GM23338 (cell line): ENCODE data around the gene TMEM121. TPM values are rescaled to one million over a fixed set of nuclear protein-coding genes. Genes with fewer than 3 reads are reported as not detected.

Source experiments
- ATAC-seq: fragments of 200-7000 bp; cut with Tn5 transposase; 3 replicates; pipeline ENCODE4 v1.9.1; 2020
- DNase-seq: peaks from one replicate; pipeline ENCODE4 v3.0.0-alpha.2; 2015; ENCODE audit warnings: low spot score
- H2AFZ ChIP-seq: fragments of 200-600 bp; sonication (generic); 2 replicates; pipeline ENCODE4 v1.8.0; 2016; ENCODE audit warnings: antibody characterized with exemption, mild to moderate bottlenecking, moderate library complexity
- H3F3A ChIP-seq: fragments of 200-600 bp; sonication (generic); replicated peaks from 2 replicates; pipeline ENCODE4 v1.8.0; 2017; ENCODE audit warnings: antibody characterized with exemption, mixed run types, low read depth
- H3K27ac ChIP-seq: fragments of 200-600 bp; sonication (generic); 2 replicates; pipeline ENCODE4 v1.6.1; 2016; ENCODE audit warnings: low read depth
- H3K27me3 ChIP-seq: fragments of 200-600 bp; sonication (generic); 2 replicates; pipeline ENCODE4 v1.8.0; 2016; ENCODE audit warnings: mild to moderate bottlenecking, mixed run types, moderate library complexity; ENCODE audit not compliant: insufficient read depth
- H3K36me3 ChIP-seq: fragments of 200-600 bp; sonication (generic); 2 replicates; pipeline ENCODE4 v1.8.0; 2016; ENCODE audit warnings: mild to moderate bottlenecking; ENCODE audit not compliant: insufficient read depth
- H3K4me1 ChIP-seq: fragments of 200-600 bp; sonication (generic); 2 replicates; pipeline ENCODE4 v1.8.0; 2016; ENCODE audit warnings: mild to moderate bottlenecking, moderate library complexity; ENCODE audit not compliant: insufficient read depth
- H3K4me2 ChIP-seq: fragments of 200-600 bp; sonication (generic); 2 replicates; pipeline ENCODE4 v1.7.1; 2017; ENCODE audit warnings: mixed run types
- H3K4me3 ChIP-seq: fragments of 200-600 bp; sonication (generic); 2 replicates; pipeline ENCODE4 v1.6.1; 2016; ENCODE audit warnings: mixed run types
- H3K79me2 ChIP-seq: fragments of 200-600 bp; sonication (generic); replicated peaks from 2 replicates; pipeline ENCODE4 v1.8.0; 2017; ENCODE audit warnings: mild to moderate bottlenecking; ENCODE audit not compliant: insufficient read depth
- H3K9me2 ChIP-seq: fragments of 200-600 bp; sonication (generic); 2 replicates; pipeline ENCODE4 v1.8.0; 2017; ENCODE audit not compliant: insufficient read depth
- H4K20me1 ChIP-seq: fragments of 200-600 bp; sonication (generic); replicated peaks from 2 replicates; pipeline ENCODE4 v1.8.0; 2017; ENCODE audit warnings: mild to moderate bottlenecking; ENCODE audit not compliant: insufficient read depth
- H3K27ac Mint-ChIP-seq: 2 replicates; pipeline ENCODE4 v1.8.0; 2020; ENCODE audit warnings: inconsistent platforms, mild to moderate bottlenecking, moderate library complexity, mixed read lengths
- H3K27me3 Mint-ChIP-seq: 3 replicates; pipeline ENCODE4 v1.8.0; 2022; ENCODE audit warnings: low read depth, mild to moderate bottlenecking, moderate library complexity, mixed read lengths, inconsistent platforms; ENCODE audit not compliant: insufficient read depth, poor library complexity
- H3K36me3 Mint-ChIP-seq: 3 replicates; pipeline ENCODE4 v1.8.0; 2021; ENCODE audit warnings: low read depth, mild to moderate bottlenecking, inconsistent platforms, moderate library complexity, mixed read lengths
- H3K4me1 Mint-ChIP-seq: 3 replicates; pipeline ENCODE4 v1.8.0; 2020; ENCODE audit warnings: mild to moderate bottlenecking, inconsistent platforms, mixed read lengths
- H3K4me3 Mint-ChIP-seq: 3 replicates; pipeline ENCODE4 v1.8.0; 2021; ENCODE audit warnings: moderate library complexity, mild to moderate bottlenecking, inconsistent platforms, mixed read lengths
- H3K9me3 Mint-ChIP-seq: 3 replicates; pipeline ENCODE4 v1.8.0; 2020; ENCODE audit warnings: moderate library complexity, mild to moderate bottlenecking, inconsistent platforms, mixed read lengths
- CREB1 ChIP-seq: fragments of 250-450 bp; sonication (Bioruptor Pico); IDR thresholded peaks from 2 replicates; pipeline ENCODE4 v1.5.0; 2020; ENCODE audit warnings: low read depth, mild to moderate bottlenecking, moderate library complexity
- CTCF ChIP-seq, 2 experiments: fragments of 200-600 bp in 1 of 2; sonication (generic) in 1 of 2; conservative IDR thresholded peaks; 2 replicates each; pipeline versions ENCODE4 v1.5.1 to v1.6.1; 2016 to 2017; ENCODE audit warnings: antibody characterized with exemption in 2 of 2, low read depth in 2 of 2, mild to moderate bottlenecking in 2 of 2, moderate library complexity in 1 of 2
- ETS1 ChIP-seq: IDR thresholded peaks from 2 replicates; pipeline ENCODE4 v1.6.1; 2016; ENCODE audit warnings: antibody characterized with exemption
- EZH2 ChIP-seq: fragments of 200-600 bp; sonication (generic); IDR thresholded peaks from one replicate; pipeline ENCODE4 v1.8.0; 2017; ENCODE audit warnings: antibody characterized with exemption, mild to moderate bottlenecking, low read depth; ENCODE audit not compliant: unreplicated experiment
- JUNB ChIP-seq: IDR thresholded peaks from one replicate; pipeline ENCODE4 v1.6.1; 2016; ENCODE audit warnings: antibody characterized with exemption; ENCODE audit not compliant: unreplicated experiment
- NANOG ChIP-seq: IDR thresholded peaks from 2 replicates; pipeline ENCODE4 v1.6.1; 2016; ENCODE audit warnings: antibody characterized with exemption, borderline replicate concordance
- POLR2AphosphoS5 ChIP-seq: IDR thresholded peaks from 2 replicates; pipeline ENCODE4 v1.6.1; 2016; ENCODE audit warnings: antibody characterized with exemption, low read depth
- STAT1 ChIP-seq: IDR thresholded peaks from one replicate; pipeline ENCODE4 v1.6.1; 2016; ENCODE audit warnings: antibody characterized with exemption; ENCODE audit not compliant: unreplicated experiment
- ZNF331 ChIP-seq: fragments of 250-450 bp; sonication (Bioruptor Pico); IDR thresholded peaks from 2 replicates; pipeline ENCODE4 v1.5.0; 2020; ENCODE audit warnings: low read depth, mild to moderate bottlenecking, moderate library complexity
- polyA plus RNA-seq: library from polyadenylated mRNA; unstranded; fragments of >200 nt; fragmentation: Nextera tagmentation; extraction: Ambion mirVana; gene quantifications from 2 replicates; pipeline ENCODE4 v1.2.1, GENCODE V29; 2016
- total RNA-seq: library from RNA; depleted of rRNA; stranded (reverse); fragments of >200 nt; shearing (Covaris generic); gene quantifications from 2 replicates; pipeline ENCODE4 v1.2.3, GENCODE V29; 2014
- TF ChIP-seq, protein P1 (sequence below): IDR thresholded peaks from one replicate; pipeline ENCODE4 v1.6.1; 2018; ENCODE audit warnings: antibody characterized with exemption; ENCODE audit not compliant: unreplicated experiment

TMEM121 gene
- total and polyA plus RNA-seq, 2 experiments from 2014 or later: 0.13 to 1.3 TPM

GRCh38 chr14:105537580-105538474 is 11.4 kb downstream of the TMEM121 start:
- H3K4me3 ChIP-seq: no peak overlapping the region
- H3K36me3 ChIP-seq: no peaks in the 10 kb centered on the region
- DNase-seq (peak; percentile 51), ATAC-seq (peak; percentile 90)
- no peak overlapping the region for H3K4me3 Mint-ChIP-seq
- no peak overlapping the region for H2AFZ ChIP-seq
- H3F3A ChIP-seq: no peaks in the 10 kb centered on the region
- peak; percentile 66 to 69 for TF ChIP-seq CTCF (conservative IDR thresholded peaks at IDR 0.05; ENCODE audit: low read depth in 2 of 2)
- no peak for TF ChIP-seq STAT1
- TF ChIP-seq EZH2: no peak
- TF ChIP-seq, protein P1, sequence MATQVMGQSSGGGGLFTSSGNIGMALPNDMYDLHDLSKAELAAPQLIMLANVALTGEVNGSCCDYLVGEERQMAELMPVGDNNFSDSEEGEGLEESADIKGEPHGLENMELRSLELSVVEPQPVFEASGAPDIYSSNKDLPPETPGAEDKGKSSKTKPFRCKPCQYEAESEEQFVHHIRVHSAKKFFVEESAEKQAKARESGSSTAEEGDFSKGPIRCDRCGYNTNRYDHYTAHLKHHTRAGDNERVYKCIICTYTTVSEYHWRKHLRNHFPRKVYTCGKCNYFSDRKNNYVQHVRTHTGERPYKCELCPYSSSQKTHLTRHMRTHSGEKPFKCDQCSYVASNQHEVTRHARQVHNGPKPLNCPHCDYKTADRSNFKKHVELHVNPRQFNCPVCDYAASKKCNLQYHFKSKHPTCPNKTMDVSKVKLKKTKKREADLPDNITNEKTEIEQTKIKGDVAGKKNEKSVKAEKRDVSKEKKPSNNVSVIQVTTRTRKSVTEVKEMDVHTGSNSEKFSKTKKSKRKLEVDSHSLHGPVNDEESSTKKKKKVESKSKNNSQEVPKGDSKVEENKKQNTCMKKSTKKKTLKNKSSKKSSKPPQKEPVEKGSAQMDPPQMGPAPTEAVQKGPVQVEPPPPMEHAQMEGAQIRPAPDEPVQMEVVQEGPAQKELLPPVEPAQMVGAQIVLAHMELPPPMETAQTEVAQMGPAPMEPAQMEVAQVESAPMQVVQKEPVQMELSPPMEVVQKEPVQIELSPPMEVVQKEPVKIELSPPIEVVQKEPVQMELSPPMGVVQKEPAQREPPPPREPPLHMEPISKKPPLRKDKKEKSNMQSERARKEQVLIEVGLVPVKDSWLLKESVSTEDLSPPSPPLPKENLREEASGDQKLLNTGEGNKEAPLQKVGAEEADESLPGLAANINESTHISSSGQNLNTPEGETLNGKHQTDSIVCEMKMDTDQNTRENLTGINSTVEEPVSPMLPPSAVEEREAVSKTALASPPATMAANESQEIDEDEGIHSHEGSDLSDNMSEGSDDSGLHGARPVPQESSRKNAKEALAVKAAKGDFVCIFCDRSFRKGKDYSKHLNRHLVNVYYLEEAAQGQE: no peak
- no peak for TF ChIP-seq ZNF331 (CRISPR knock-in tag)
- no peaks in the 10 kb centered on the region for H3K4me1 ChIP-seq
- H3K4me1 Mint-ChIP-seq: no peaks in the 10 kb centered on the region; the same call in 2 of the 3 replicates
- peaks cover 23% of the 10 kb centered on the region for H3K36me3 Mint-ChIP-seq
- no peak overlapping the region for H3K4me2 ChIP-seq
- no peaks in the 10 kb centered on the region for H3K79me2 ChIP-seq
- H3K27me3 Mint-ChIP-seq: peaks cover 10% of the 10 kb centered on the region
- H3K27me3 ChIP-seq: no peaks in the 10 kb centered on the region
- no peaks in the 10 kb centered on the region for H3K9me2 ChIP-seq
- H3K27ac Mint-ChIP-seq: no peak overlapping the region
- no peak overlapping the region for H3K27ac ChIP-seq
- no peaks in the 10 kb centered on the region for H4K20me1 ChIP-seq
- peaks cover 78% of the 10 kb centered on the region for H3K9me3 Mint-ChIP-seq

DNA sequence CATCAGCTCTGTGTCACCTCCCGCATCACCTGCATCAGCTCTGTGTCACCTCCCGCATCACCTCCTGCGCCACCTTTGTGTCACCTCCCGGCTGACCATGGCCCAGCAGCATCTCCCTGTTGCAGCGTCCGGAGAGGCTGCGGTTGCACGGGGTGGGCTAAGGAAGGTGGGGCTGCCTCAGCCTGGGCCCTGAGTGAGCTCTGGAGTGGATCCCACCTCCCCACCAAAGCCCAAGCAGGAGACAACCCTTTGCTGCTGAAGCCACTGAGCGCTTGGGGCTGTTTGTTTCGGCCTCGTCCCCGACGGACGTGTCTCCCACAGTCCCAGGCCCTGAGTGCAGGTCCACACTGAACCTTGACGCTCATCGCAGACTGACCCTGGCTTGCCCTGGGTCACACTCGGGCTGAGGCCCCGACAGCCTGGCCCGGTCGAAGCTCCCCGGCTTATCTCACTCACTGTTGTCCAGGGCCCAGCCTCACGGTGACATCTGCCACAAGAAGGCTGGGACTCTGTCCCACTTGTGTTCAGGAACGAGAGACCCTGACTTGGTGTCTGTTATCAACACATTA is 12.2 kb downstream of the TMEM121 start:
- H3K9me3 Mint-ChIP-seq: peaks cover 79% of the 10 kb centered on the region
- TF ChIP-seq JUNB: no peak
- TF ChIP-seq CTCF (conservative IDR thresholded peaks at IDR 0.05; ENCODE audit: low read depth in 2 of 2): no peak
- TF ChIP-seq NANOG: no peak
- TF ChIP-seq CREB1: no peak
- TF ChIP-seq ZNF331 (CRISPR knock-in tag): no peak
- no peak for TF ChIP-seq STAT1
- no peak for TF ChIP-seq POLR2AphosphoS5
- TF ChIP-seq EZH2: no peak
- no peak for TF ChIP-seq ETS1

More for the DNA sequence above, 12.2 kb downstream of the TMEM121 start:
- Histone ChIP-seq H3K27ac (no peak overlapping the region), H3K4me2 (no peak overlapping the region), H3F3A (no peaks in the 10 kb centered on the region), H3K79me2 (no peaks in the 10 kb centered on the region), H2AFZ (no peak overlapping the region), H3K4me1 (no peaks in the 10 kb centered on the region), H3K36me3 (no peaks in the 10 kb centered on the region), H3K4me3 (no peak overlapping the region), H4K20me1 (no peaks in the 10 kb centered on the region), H3K9me2 (no peaks in the 10 kb centered on the region), H3K27me3 (no peaks in the 10 kb centered on the region)
- peaks cover 8% of the 10 kb centered on the region for H3K27me3 Mint-ChIP-seq
- H3K27ac Mint-ChIP-seq: no peak overlapping the region
- DNase-seq: no peak
- H3K4me3 Mint-ChIP-seq: no peak overlapping the region
- H3K36me3 Mint-ChIP-seq: peaks cover 19% of the 10 kb centered on the region
- no peaks in the 10 kb centered on the region; the same call in 2 of the 3 replicates for H3K4me1 Mint-ChIP-seq
- ATAC-seq: no peak
